Measurements from ENCODE around the gene FAM149A.

Gene FAM149A

DNA sequence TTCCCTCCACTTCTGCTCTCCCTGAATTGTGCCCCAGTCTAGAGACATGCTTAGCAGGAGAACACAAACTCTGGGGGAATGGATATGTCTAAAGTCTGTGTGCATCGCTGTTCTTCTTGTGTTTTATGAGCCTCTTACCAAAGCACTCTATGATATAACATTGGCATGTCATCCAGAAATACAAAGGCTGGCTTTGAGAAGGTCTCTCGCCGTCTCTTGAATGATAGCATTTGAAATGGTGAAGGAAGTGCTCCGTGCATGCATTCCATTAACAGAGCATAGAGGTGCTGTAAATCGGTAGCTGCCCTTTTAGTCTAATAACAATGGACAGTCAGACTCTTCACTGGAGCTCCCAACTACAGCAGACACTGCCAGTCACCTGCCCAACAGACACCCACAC lies 7.1 kb upstream of the FAM149A start:
- H3K27me3 ChIP-seq = peaks cover 5% of the 10 kb centered on the region
- no peaks in the 10 kb centered on the region for H3K36me3 ChIP-seq
- DNase-seq = no peak
- H3K9me3 ChIP-seq = no peaks in the 10 kb centered on the region
- no peak for TF ChIP-seq CTCF (IDR thresholded peaks at IDR 0.05; ENCODE audit: low read depth, low read length)
- H3K4me3 ChIP-seq (ENCODE audit: low read depth, low read length) = no peak overlapping the region
- no peaks in the 10 kb centered on the region for H3K4me1 ChIP-seq

DNA sequence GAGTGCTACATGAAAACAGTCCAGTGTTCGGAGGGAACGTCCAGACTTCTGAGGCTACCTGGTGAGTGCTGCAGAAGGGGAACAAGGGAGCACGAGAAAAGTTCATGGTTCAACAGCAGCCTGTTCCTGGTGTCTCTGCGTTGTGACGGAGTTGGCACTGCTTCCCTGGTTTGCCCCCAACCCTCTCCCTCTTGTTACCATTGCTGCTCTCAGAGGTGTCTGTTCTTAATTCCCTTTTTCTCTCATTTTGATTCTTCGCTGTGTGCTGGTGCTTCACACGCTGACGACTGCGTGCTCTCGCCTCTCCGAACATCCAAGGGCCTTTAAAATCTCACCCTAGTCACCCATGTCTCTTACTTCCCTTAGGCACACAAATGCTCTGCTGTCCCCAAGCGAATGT lies 1.6 kb upstream of the FAM149A start:
- TF ChIP-seq CTCF (IDR thresholded peaks at IDR 0.05; ENCODE audit: low read depth, low read length) = no peak
- no peaks in the 10 kb centered on the region; the same call in 1 of the 2 replicates for H3K4me1 ChIP-seq
- H3K27me3 ChIP-seq = peaks cover 44% of the 10 kb centered on the region
- H3K4me3 ChIP-seq (ENCODE audit: low read depth, low read length) = no peak overlapping the region
- no peaks in the 10 kb centered on the region for H3K9me3 ChIP-seq
- no peaks in the 10 kb centered on the region for H3K36me3 ChIP-seq
- no peak for DNase-seq

DNA sequence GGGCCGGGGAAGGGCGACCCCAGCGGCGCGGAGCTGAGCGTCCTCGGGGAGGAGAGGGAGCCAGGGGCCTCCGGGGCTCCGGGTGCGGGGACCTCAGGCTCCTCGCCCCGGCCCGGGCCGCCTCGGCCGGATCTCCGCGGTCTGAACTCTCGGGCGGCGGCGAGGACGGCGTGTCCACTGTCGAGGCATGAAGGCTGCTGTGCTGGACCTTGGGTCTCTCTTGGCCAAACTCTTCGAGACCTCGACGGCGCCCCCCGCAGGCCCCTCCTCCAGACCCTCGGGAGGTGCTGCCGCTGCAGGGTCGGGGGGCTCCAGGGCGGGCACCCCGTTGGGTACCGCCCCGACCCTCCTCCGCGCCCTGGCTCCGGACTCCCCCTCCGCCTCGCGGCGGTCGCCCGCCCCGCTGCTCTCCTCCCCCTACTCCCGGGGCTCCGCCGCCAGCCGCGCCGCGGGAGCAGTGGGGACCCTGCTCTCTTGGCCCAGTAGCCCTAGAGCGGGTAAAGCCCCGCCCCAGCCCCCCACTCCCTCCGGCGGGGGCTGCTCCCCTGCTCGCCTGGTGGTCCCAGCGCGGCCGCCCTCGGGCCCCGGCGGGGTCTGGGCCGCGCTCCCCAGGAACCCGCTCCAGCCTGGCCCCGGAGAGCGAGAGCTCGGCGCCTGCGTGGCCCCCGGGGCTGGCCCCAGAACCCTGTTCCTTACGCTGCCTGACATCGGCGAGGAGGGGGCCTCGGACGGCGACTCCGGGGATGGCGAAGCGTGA lies 564 bp downstream of the FAM149A start:
- Histone ChIP-seq H3K4me3 (ENCODE audit: low read depth, low read length) (peak overlapping the region; percentile 10; the same call in 1 of the 2 replicates), H3K9me3 (no peaks in the 10 kb centered on the region)
- DNase-seq = no peak

DNA sequence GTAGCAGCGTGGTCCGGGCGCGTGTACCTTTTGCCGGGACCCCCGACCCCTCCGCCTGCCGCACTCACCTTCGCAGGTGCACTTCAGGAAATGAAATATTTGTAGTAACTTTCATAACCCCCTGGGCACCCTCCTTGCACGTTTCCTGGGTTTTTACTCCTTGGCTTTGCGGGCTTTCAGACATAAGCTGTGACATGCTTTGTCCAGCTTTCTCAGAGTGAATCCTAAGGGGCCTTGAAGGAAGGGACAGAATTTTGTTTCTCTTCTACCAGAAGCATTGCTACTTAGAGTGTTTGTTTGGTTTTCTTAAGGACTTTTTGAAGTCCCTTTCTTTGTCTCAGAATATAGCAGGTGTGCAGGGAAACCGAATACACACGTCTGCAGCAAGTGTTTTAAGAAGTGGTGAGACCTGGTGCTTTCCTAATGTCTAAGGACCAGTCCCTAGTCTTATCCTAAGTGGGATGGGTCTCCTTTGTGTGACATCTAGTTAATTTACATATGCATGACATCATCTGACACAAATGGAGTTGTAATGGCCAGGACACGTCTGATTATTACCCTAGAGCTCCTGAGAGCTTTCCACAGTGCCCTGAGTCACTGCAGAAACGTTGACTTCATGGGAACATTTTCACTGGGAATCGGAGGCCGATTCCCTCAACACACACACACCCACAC lies 1.3 kb downstream of the FAM149A start:
- no peaks in the 10 kb centered on the region; the same call in 1 of the 2 replicates for H3K4me1 ChIP-seq
- no peaks in the 10 kb centered on the region for H3K36me3 ChIP-seq
- H3K27me3 ChIP-seq = peaks cover 41% of the 10 kb centered on the region
- no peak overlapping the region for H3K4me3 ChIP-seq (ENCODE audit: low read depth, low read length)
- no peak for DNase-seq
- H3K9me3 ChIP-seq = no peaks in the 10 kb centered on the region
- TF ChIP-seq CTCF (IDR thresholded peaks at IDR 0.05; ENCODE audit: low read depth, low read length) = no peak

More for the DNA sequence above, 564 bp downstream of the FAM149A start:
- no peak for TF ChIP-seq CTCF (IDR thresholded peaks at IDR 0.05; ENCODE audit: low read depth, low read length)
- H3K27me3 ChIP-seq = peaks cover 41% of the 10 kb centered on the region
- no peaks in the 10 kb centered on the region; the same call in 1 of the 2 replicates for H3K4me1 ChIP-seq
- no peaks in the 10 kb centered on the region for H3K36me3 ChIP-seq

- peaks cover 41% of the 10 kb centered on the region for H3K27me3 ChIP-seq
Observed at GRCh38 chr4:186107947-186108346, 3.4 kb downstream of the FAM149A start.

More at GRCh38 chr4:186107947-186108346, 3.4 kb downstream of the FAM149A start:
- DNase-seq = no peak
- no peaks in the 10 kb centered on the region; the same call in 1 of the 2 replicates for H3K4me1 ChIP-seq
- no peaks in the 10 kb centered on the region for H3K9me3 ChIP-seq
- H3K36me3 ChIP-seq = no peaks in the 10 kb centered on the region
- TF ChIP-seq CTCF (IDR thresholded peaks at IDR 0.05; ENCODE audit: low read depth, low read length) = no peak
- H3K4me3 ChIP-seq (ENCODE audit: low read depth, low read length) = no peak overlapping the region

Data from BE2C (cell line).